ENCODE results near the gene GOLGA6A.

- TF ChIP-seq, protein P1, sequence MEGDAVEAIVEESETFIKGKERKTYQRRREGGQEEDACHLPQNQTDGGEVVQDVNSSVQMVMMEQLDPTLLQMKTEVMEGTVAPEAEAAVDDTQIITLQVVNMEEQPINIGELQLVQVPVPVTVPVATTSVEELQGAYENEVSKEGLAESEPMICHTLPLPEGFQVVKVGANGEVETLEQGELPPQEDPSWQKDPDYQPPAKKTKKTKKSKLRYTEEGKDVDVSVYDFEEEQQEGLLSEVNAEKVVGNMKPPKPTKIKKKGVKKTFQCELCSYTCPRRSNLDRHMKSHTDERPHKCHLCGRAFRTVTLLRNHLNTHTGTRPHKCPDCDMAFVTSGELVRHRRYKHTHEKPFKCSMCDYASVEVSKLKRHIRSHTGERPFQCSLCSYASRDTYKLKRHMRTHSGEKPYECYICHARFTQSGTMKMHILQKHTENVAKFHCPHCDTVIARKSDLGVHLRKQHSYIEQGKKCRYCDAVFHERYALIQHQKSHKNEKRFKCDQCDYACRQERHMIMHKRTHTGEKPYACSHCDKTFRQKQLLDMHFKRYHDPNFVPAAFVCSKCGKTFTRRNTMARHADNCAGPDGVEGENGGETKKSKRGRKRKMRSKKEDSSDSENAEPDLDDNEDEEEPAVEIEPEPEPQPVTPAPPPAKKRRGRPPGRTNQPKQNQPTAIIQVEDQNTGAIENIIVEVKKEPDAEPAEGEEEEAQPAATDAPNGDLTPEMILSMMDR (IDR thresholded peaks at IDR 0.05; ENCODE audit: poor library complexity), result no peak
- TF ChIP-seq EZH2 (IDR thresholded peaks at IDR 0.05; ENCODE audit: borderline replicate concordance), result no peak
These were observed 42.7 kb downstream of the GOLGA6A start for GRCh38 chr15:74039656-74040010.
